Mononuclear cell (primary cell): ENCODE measurements around the gene HSPG2. TPM values are rescaled to one million over a fixed set of nuclear protein-coding genes. Genes with fewer than 3 reads are reported as not detected.

Experiments
- H3K27me3 ChIP-seq: 2 replicates; pipeline ENCODE4 v1.6.0; 2011; ENCODE audit warnings: low read length, control low read depth; ENCODE audit not compliant: insufficient read depth
- H3K4me1 ChIP-seq: 2 replicates; pipeline ENCODE4 v1.5.1; 2011; ENCODE audit warnings: mild to moderate bottlenecking, low read length, control low read depth; ENCODE audit not compliant: insufficient read depth
- H3K4me3 ChIP-seq: 2 replicates; pipeline ENCODE4 v1.5.1; 2011; ENCODE audit warnings: mild to moderate bottlenecking, low read length, moderate library complexity
- H3K9me3 ChIP-seq: 2 replicates; pipeline ENCODE4 v1.5.1; 2011; ENCODE audit warnings: low read depth, mild to moderate bottlenecking, control low read depth, low read length
- total RNA-seq: library from RNA; depleted of rRNA; stranded (reverse); fragments of >200 nt; gene quantifications from one replicate; pipeline ENCODE4 v1.2.3, GENCODE V29; 2012

HSPG2 gene
- total RNA-seq, 1 donor: 0.73 TPM

GRCh38 chr1:21891621-21892479 lies 45.3 kb downstream of the HSPG2 start:
- H3K27me3 ChIP-seq: no peaks in the 10 kb centered on the region
- no peaks in the 10 kb centered on the region for H3K4me1 ChIP-seq
- no peak overlapping the region for H3K4me3 ChIP-seq
- H3K9me3 ChIP-seq: no peaks in the 10 kb centered on the region

GRCh38 chr1:21891081-21891480 lies 46.0 kb downstream of the HSPG2 start:
- Histone ChIP-seq H3K27me3 (no peaks in the 10 kb centered on the region), H3K4me3 (no peak overlapping the region), H3K9me3 (no peaks in the 10 kb centered on the region), H3K4me1 (no peaks in the 10 kb centered on the region)

- Histone ChIP-seq H3K4me3 (no peak overlapping the region), H3K27me3 (no peaks in the 10 kb centered on the region), H3K4me1 (no peaks in the 10 kb centered on the region), H3K9me3 (no peaks in the 10 kb centered on the region)
These were observed 48.6 kb downstream of the HSPG2 start for GRCh38 chr1:21888500-21888899.

GRCh38 chr1:21887796-21888195 lies 49.3 kb downstream of the HSPG2 start:
- Histone ChIP-seq H3K9me3 (no peaks in the 10 kb centered on the region), H3K4me1 (no peaks in the 10 kb centered on the region), H3K27me3 (no peaks in the 10 kb centered on the region), H3K4me3 (no peak overlapping the region)

- H3K4me3 ChIP-seq: no peak overlapping the region
- H3K9me3 ChIP-seq: no peaks in the 10 kb centered on the region
- H3K27me3 ChIP-seq: no peaks in the 10 kb centered on the region
- no peaks in the 10 kb centered on the region for H3K4me1 ChIP-seq
These were observed 49.8 kb downstream of the HSPG2 start for GRCh38 chr1:21887216-21887736.

- no peaks in the 10 kb centered on the region for H3K9me3 ChIP-seq
- no peaks in the 10 kb centered on the region for H3K4me1 ChIP-seq
- H3K27me3 ChIP-seq: no peaks in the 10 kb centered on the region
- no peak overlapping the region for H3K4me3 ChIP-seq
These were observed 50.5 kb downstream of the HSPG2 start for GRCh38 chr1:21886486-21887215.

GRCh38 chr1:21885236-21886037 lies 51.7 kb downstream of the HSPG2 start:
- no peaks in the 10 kb centered on the region for H3K9me3 ChIP-seq
- no peak overlapping the region for H3K4me3 ChIP-seq
- H3K27me3 ChIP-seq: no peaks in the 10 kb centered on the region
- H3K4me1 ChIP-seq: no peaks in the 10 kb centered on the region

GRCh38 chr1:21884456-21885235 lies 52.5 kb downstream of the HSPG2 start:
- no peaks in the 10 kb centered on the region for H3K9me3 ChIP-seq
- no peaks in the 10 kb centered on the region for H3K4me1 ChIP-seq
- H3K4me3 ChIP-seq: no peak overlapping the region
- H3K27me3 ChIP-seq: no peaks in the 10 kb centered on the region

- no peaks in the 10 kb centered on the region for H3K27me3 ChIP-seq
- no peaks in the 10 kb centered on the region for H3K9me3 ChIP-seq
- no peak overlapping the region for H3K4me3 ChIP-seq
- no peaks in the 10 kb centered on the region for H3K4me1 ChIP-seq
These were observed 54.2 kb downstream of the HSPG2 start for GRCh38 chr1:21882721-21883415.

GRCh38 chr1:21881250-21881649 lies 55.9 kb downstream of the HSPG2 start:
- Histone ChIP-seq H3K27me3 (no peaks in the 10 kb centered on the region), H3K4me1 (no peaks in the 10 kb centered on the region), H3K9me3 (no peaks in the 10 kb centered on the region), H3K4me3 (no peak overlapping the region)

GRCh38 chr1:21880619-21880970 lies 56.5 kb downstream of the HSPG2 start:
- Histone ChIP-seq H3K27me3 (no peaks in the 10 kb centered on the region), H3K9me3 (no peaks in the 10 kb centered on the region), H3K4me3 (no peak overlapping the region), H3K4me1 (no peaks in the 10 kb centered on the region)

- H3K4me3 ChIP-seq: no peak overlapping the region
- H3K4me1 ChIP-seq: no peaks in the 10 kb centered on the region
- H3K9me3 ChIP-seq: no peaks in the 10 kb centered on the region
- H3K27me3 ChIP-seq: no peaks in the 10 kb centered on the region
These were observed 57.0 kb downstream of the HSPG2 start for GRCh38 chr1:21879928-21880618.

- Histone ChIP-seq H3K4me1 (no peaks in the 10 kb centered on the region), H3K9me3 (no peaks in the 10 kb centered on the region), H3K27me3 (no peaks in the 10 kb centered on the region), H3K4me3 (no peak overlapping the region)
These were observed 58.2 kb downstream of the HSPG2 start for GRCh38 chr1:21878840-21879478.
